DOHH2 (cell line): ENCODE measurements around the gene NBEA.

Experiments
- H3F3A ChIP-seq: fragments of 200-600 bp; sonication (generic), shearing (Covaris generic); 2 replicates; pipeline ENCODE4 v1.6.0; 2016; ENCODE audit warnings: antibody characterized with exemption, mild to moderate bottlenecking; ENCODE audit not compliant: control insufficient read depth, insufficient read depth
- H3K27ac ChIP-seq: fragments of 200-600 bp; sonication (generic); 2 replicates; pipeline ENCODE4 v1.5.1; 2014; ENCODE audit warnings: low read depth, mild to moderate bottlenecking, low read length, moderate library complexity
- H3K27me3 ChIP-seq: fragments of 200-600 bp; sonication (generic); 2 replicates; pipeline ENCODE4 v1.6.1; 2014; ENCODE audit warnings: mild to moderate bottlenecking, low read length, mixed read lengths; ENCODE audit not compliant: control insufficient read depth
- H3K36me3 ChIP-seq: fragments of 200-600 bp; sonication (generic); 2 replicates; pipeline ENCODE4 v1.6.1; 2014; ENCODE audit warnings: mild to moderate bottlenecking, low read length, moderate library complexity, mixed read lengths; ENCODE audit not compliant: control insufficient read depth
- H3K4me1 ChIP-seq: fragments of 200-600 bp; sonication (generic); 2 replicates; pipeline ENCODE4 v1.6.1; 2014; ENCODE audit warnings: mild to moderate bottlenecking, low read length, mixed read lengths; ENCODE audit not compliant: control insufficient read depth
- H3K4me2 ChIP-seq: fragments of 200-600 bp; sonication (generic); 2 replicates; pipeline ENCODE4 v1.6.0; 2014; ENCODE audit warnings: mild to moderate bottlenecking, low read length, moderate library complexity
- H3K4me3 ChIP-seq: fragments of 200-600 bp; sonication (generic); 2 replicates; pipeline ENCODE4 v1.5.1; 2014; ENCODE audit warnings: mild to moderate bottlenecking, low read length, mixed read lengths
- H3K79me2 ChIP-seq: fragments of 200-600 bp; sonication (generic); 2 replicates; pipeline ENCODE4 v1.6.1; 2014; ENCODE audit warnings: mild to moderate bottlenecking, low read length, mixed read lengths; ENCODE audit not compliant: control insufficient read depth
- H3K9me2 ChIP-seq: fragments of 200-600 bp; sonication (generic); replicated peaks from 2 replicates; pipeline ENCODE4 v1.6.1; 2014; ENCODE audit warnings: mild to moderate bottlenecking, low read length, mixed read lengths; ENCODE audit not compliant: control insufficient read depth
- H3K9me3 ChIP-seq: fragments of 200-600 bp; sonication (generic); 2 replicates; pipeline ENCODE4 v1.6.1; 2014; ENCODE audit warnings: antibody characterized with exemption, low read length, mixed read lengths; ENCODE audit not compliant: control insufficient read depth, insufficient read depth
- H4K20me1 ChIP-seq: fragments of 200-600 bp; sonication (generic); 2 replicates; pipeline ENCODE4 v1.6.0; 2014; ENCODE audit warnings: low read depth, mild to moderate bottlenecking, antibody characterized with exemption, low read length, moderate library complexity; ENCODE audit not compliant: control insufficient read depth, insufficient read depth
- EZH2phosphoT487 ChIP-seq: fragments of 200-600 bp; sonication (generic); IDR thresholded peaks from 2 replicates; pipeline ENCODE4 v1.6.1; 2017; ENCODE audit warnings: borderline replicate concordance, mild to moderate bottlenecking, antibody characterized with exemption, low read length, moderate library complexity, mixed read lengths
- TF ChIP-seq, protein P1 (sequence below): fragments of 200-600 bp; sonication (generic); IDR thresholded peaks from one replicate; pipeline ENCODE4 v1.5.1; 2014; ENCODE audit warnings: antibody characterized with exemption, mild to moderate bottlenecking, low read depth, low read length; ENCODE audit not compliant: poor library complexity, severe bottlenecking

Gene NBEA

DNA sequence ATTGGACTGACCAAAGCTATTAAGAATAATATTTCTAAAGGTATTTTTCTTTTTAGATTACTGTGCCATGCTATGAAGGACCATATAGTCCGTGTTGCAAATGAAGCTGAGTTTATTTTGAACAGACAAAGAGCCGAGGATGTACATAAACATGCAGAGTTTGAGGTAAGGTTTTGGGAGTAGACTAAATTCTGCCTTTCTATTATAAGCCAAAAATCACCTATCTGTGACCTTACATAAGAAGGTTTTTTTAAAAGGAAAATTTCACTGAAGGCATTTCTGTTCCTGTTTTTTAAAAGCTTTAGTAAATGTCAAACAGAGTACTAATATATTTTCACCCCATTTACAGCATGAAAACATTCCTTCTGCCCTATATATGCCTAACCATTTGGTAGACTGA is 407.0 kb downstream of the NBEA start:
- Histone ChIP-seq H3K27me3 (no peaks in the 10 kb centered on the region), H3K79me2 (no peaks in the 10 kb centered on the region), H4K20me1 (no peaks in the 10 kb centered on the region), H3K9me2 (no peaks in the 10 kb centered on the region), H3K27ac (no peak overlapping the region), H3K4me1 (peaks cover 5% of the 10 kb centered on the region), H3K36me3 (no peaks in the 10 kb centered on the region), H3K4me2 (no peak overlapping the region), H3K4me3 (no peak overlapping the region), H3F3A (no peaks in the 10 kb centered on the region), H3K9me3 (no peaks in the 10 kb centered on the region)
- TF ChIP-seq, protein P1, sequence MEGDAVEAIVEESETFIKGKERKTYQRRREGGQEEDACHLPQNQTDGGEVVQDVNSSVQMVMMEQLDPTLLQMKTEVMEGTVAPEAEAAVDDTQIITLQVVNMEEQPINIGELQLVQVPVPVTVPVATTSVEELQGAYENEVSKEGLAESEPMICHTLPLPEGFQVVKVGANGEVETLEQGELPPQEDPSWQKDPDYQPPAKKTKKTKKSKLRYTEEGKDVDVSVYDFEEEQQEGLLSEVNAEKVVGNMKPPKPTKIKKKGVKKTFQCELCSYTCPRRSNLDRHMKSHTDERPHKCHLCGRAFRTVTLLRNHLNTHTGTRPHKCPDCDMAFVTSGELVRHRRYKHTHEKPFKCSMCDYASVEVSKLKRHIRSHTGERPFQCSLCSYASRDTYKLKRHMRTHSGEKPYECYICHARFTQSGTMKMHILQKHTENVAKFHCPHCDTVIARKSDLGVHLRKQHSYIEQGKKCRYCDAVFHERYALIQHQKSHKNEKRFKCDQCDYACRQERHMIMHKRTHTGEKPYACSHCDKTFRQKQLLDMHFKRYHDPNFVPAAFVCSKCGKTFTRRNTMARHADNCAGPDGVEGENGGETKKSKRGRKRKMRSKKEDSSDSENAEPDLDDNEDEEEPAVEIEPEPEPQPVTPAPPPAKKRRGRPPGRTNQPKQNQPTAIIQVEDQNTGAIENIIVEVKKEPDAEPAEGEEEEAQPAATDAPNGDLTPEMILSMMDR = no peak
- TF ChIP-seq EZH2phosphoT487 = no peak

DNA sequence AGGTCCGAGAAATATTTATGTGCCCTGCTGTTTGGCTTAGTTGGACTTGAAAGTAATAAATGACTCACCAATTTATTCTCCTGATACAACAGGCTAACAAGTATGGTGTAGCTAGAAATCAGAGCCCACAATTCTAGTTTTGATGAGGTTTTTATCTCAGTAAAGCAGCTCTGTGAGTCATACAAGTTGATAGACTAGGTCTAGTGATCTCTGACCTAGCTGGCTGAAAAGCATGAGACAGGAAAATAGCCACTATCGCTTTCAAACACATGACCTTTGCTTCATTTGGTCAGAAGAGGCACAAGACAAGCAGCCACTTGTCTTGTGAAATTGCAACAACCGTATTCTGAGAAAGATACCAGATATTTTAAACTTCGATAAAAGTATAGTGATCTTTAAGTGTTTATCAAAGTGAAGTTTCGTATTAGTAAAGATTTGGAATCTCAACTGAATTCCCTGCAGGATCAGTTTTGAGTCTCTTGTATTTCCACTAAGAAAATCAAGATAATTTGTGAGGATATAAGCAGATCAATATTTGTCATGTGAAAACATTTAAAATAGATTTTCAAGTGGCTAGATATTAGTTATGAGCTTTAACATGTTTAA is 407.7 kb downstream of the NBEA start:
- peaks cover 5% of the 10 kb centered on the region for H3K4me1 ChIP-seq
- TF ChIP-seq, protein P1 = no peak
- TF ChIP-seq EZH2phosphoT487 = no peak
- no peak overlapping the region for H3K4me3 ChIP-seq
- H3K9me3 ChIP-seq = no peaks in the 10 kb centered on the region
- H3K79me2 ChIP-seq = no peaks in the 10 kb centered on the region
- H3F3A ChIP-seq = no peaks in the 10 kb centered on the region
- no peaks in the 10 kb centered on the region for H4K20me1 ChIP-seq
- H3K27me3 ChIP-seq = no peaks in the 10 kb centered on the region
- no peak overlapping the region for H3K4me2 ChIP-seq
- no peaks in the 10 kb centered on the region for H3K36me3 ChIP-seq
- H3K27ac ChIP-seq = no peak overlapping the region
- H3K9me2 ChIP-seq = no peaks in the 10 kb centered on the region

DNA sequence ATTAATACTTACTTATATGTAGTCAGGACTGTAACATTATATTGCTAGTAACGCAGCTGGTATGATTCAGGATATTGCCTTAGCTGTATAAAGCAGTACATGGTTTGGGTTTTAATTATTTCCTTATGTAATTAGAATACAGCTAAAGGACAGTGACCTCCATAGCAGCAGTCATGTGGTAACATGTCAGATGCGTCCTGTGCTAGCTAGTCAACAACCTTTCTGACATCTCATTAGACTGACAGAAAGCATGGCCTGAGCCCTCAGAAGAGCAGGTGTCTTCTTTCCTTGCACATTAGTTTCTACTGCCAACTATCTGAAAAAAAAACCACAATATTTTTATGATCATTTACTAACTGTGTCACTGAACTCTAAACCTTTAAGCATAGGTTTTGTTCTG is 412.2 kb downstream of the NBEA start:
- Histone ChIP-seq H3K9me2 (no peaks in the 10 kb centered on the region), H3K4me3 (no peak overlapping the region), H3K79me2 (no peaks in the 10 kb centered on the region), H3K27me3 (no peaks in the 10 kb centered on the region), H3F3A (no peaks in the 10 kb centered on the region), H4K20me1 (no peaks in the 10 kb centered on the region), H3K4me2 (no peak overlapping the region), H3K36me3 (no peaks in the 10 kb centered on the region; the same call in 1 of the 2 replicates), H3K27ac (no peak overlapping the region), H3K9me3 (no peaks in the 10 kb centered on the region), H3K4me1 (peaks cover 11% of the 10 kb centered on the region)
- TF ChIP-seq, protein P1 = no peak
- TF ChIP-seq EZH2phosphoT487 = no peak
